H9 (cell line): ENCODE data around the gene PLPP1. TPM values are rescaled to one million over a fixed set of nuclear protein-coding genes. Genes with fewer than 3 reads are reported as not detected.
A peak's percentile ranks its signal among the peaks of the same experiment; 100 is the strongest.

Source experiments
- DNase-seq: peaks from one replicate; pipeline ENCODE4 v3.0.0-alpha.2; 2017
- H2AFZ ChIP-seq: one replicate; pipeline ENCODE4 v1.6.1; 2013; ENCODE audit warnings: mild to moderate bottlenecking, low read length, control low read depth, moderate library complexity
- H2AK5ac ChIP-seq: 2 replicates; pipeline ENCODE4 v1.6.1; 2013; ENCODE audit warnings: low read length, control low read depth, mixed read lengths; ENCODE audit not compliant: insufficient read length
- H2BK120ac ChIP-seq: one replicate; pipeline ENCODE4 v1.6.1; 2013; ENCODE audit warnings: low read depth, mild to moderate bottlenecking, low read length, control low read depth, inconsistent platforms; ENCODE audit not compliant: poor library complexity, severe bottlenecking
- H2BK12ac ChIP-seq: 2 replicates; pipeline ENCODE4 v1.6.1; 2013; ENCODE audit warnings: low read length, control low read depth, mixed read lengths, low read depth; ENCODE audit not compliant: insufficient read length
- H2BK15ac ChIP-seq: 2 replicates; pipeline ENCODE4 v1.6.1; 2013; ENCODE audit warnings: low read depth, low read length, control low read depth
- H2BK20ac ChIP-seq: one replicate; pipeline ENCODE4 v1.6.1; 2013; ENCODE audit warnings: low read depth, mild to moderate bottlenecking, low read length, control low read depth, inconsistent platforms; ENCODE audit not compliant: poor library complexity, severe bottlenecking
- H2BK5ac ChIP-seq: 2 replicates; pipeline ENCODE4 v1.6.1; 2013; ENCODE audit warnings: low read length, control low read depth, mixed read lengths; ENCODE audit not compliant: insufficient read length
- H3K14ac ChIP-seq: 2 replicates; pipeline ENCODE4 v1.6.1; 2013; ENCODE audit warnings: low read length, control low read depth; ENCODE audit not compliant: insufficient read depth
- H3K18ac ChIP-seq: 2 replicates; pipeline ENCODE4 v1.6.1; 2013; ENCODE audit warnings: low read depth, mild to moderate bottlenecking, mixed read lengths, low read length, control low read depth; ENCODE audit not compliant: insufficient read length
- H3K23ac ChIP-seq: 2 replicates; pipeline ENCODE4 v1.6.1; 2013; ENCODE audit warnings: low read length, control low read depth, mixed read lengths, low read depth; ENCODE audit not compliant: insufficient read length
- H3K23me2 ChIP-seq: 2 replicates; pipeline ENCODE4 v1.6.1; 2013; ENCODE audit warnings: low read depth, mild to moderate bottlenecking, mixed read lengths, low read length, control low read depth; ENCODE audit not compliant: insufficient read length, poor library complexity, severe bottlenecking
- H3K27ac ChIP-seq: 2 replicates; pipeline ENCODE4 v1.5.1; 2013; ENCODE audit warnings: low read length, control low read depth, mixed read lengths, low read depth; ENCODE audit not compliant: insufficient read length
- H3K27me3 ChIP-seq: 2 replicates; pipeline ENCODE4 v1.6.1; 2013; ENCODE audit warnings: low read length, control low read depth, inconsistent platforms; ENCODE audit not compliant: insufficient read depth
- H3K4ac ChIP-seq: 2 replicates; pipeline ENCODE4 v1.6.1; 2013; ENCODE audit warnings: low read depth, mild to moderate bottlenecking, control low read depth, inconsistent platforms, low read length, moderate library complexity
- H3K4me1 ChIP-seq: 2 replicates; pipeline ENCODE4 v1.6.1; 2013; ENCODE audit warnings: low read length, control low read depth, inconsistent platforms; ENCODE audit not compliant: insufficient read depth
- H3K4me2 ChIP-seq: 2 replicates; pipeline ENCODE4 v1.6.1; 2013; ENCODE audit warnings: low read length, control low read depth, mixed read lengths; ENCODE audit not compliant: insufficient read length, insufficient read depth
- H3K56ac ChIP-seq: 2 replicates; pipeline ENCODE4 v1.6.1; 2013; ENCODE audit warnings: low read depth, mild to moderate bottlenecking, mixed read lengths, low read length, control low read depth; ENCODE audit not compliant: insufficient read length
- H3K79me1 ChIP-seq: 2 replicates; pipeline ENCODE4 v1.6.1; 2013; ENCODE audit warnings: low read depth, mild to moderate bottlenecking, moderate library complexity, low read length, control low read depth, inconsistent platforms; ENCODE audit not compliant: insufficient read depth, poor library complexity, severe bottlenecking
- H3K79me2 ChIP-seq: 2 replicates; pipeline ENCODE4 v1.6.1; 2013; ENCODE audit warnings: low read length, control low read depth, inconsistent platforms; ENCODE audit not compliant: insufficient read depth
- H3K9ac ChIP-seq: 2 replicates; pipeline ENCODE4 v1.6.1; 2013; ENCODE audit warnings: low read length, control low read depth, mixed read lengths; ENCODE audit not compliant: insufficient read length; ENCODE audit errors: extremely low read depth
- H3K9me3 ChIP-seq: one replicate; pipeline ENCODE4 v1.6.1; 2013; ENCODE audit warnings: low read depth, low read length, inconsistent platforms; ENCODE audit not compliant: control insufficient read depth
- H3T11ph ChIP-seq: one replicate; pipeline ENCODE4 v1.6.1; 2013; ENCODE audit warnings: mild to moderate bottlenecking, low read length, control low read depth, inconsistent platforms
- H4K20me1 ChIP-seq: one replicate; pipeline ENCODE4 v1.6.1; 2013; ENCODE audit not compliant: control insufficient read depth, insufficient read length, insufficient read depth
- H4K5ac ChIP-seq: 2 replicates; pipeline ENCODE4 v1.6.1; 2013; ENCODE audit warnings: low read depth, mild to moderate bottlenecking, mixed read lengths, low read length, control low read depth; ENCODE audit not compliant: insufficient read length
- H4K8ac ChIP-seq: replicated peaks from 2 replicates; pipeline ENCODE4 v1.6.1; 2013; ENCODE audit warnings: low read length, control low read depth, mixed read lengths, low read depth; ENCODE audit not compliant: insufficient read length
- H4K91ac ChIP-seq: 2 replicates; pipeline ENCODE4 v1.6.1; 2013; ENCODE audit warnings: low read depth, mild to moderate bottlenecking, moderate library complexity, mixed read lengths, low read length, control low read depth; ENCODE audit not compliant: insufficient read length
- H3K27ac Mint-ChIP-seq, 3 experiments: 2 replicates in 2 of 3; 3 replicates in 1 of 3; pipeline ENCODE4 v1.8.0; 2020 to 2021; ENCODE audit warnings: mixed read lengths in 3 of 3, mild to moderate bottlenecking in 1 of 3, moderate library complexity in 1 of 3
- H3K27me3 Mint-ChIP-seq: 2 replicates; pipeline ENCODE4 v1.8.0; 2021; ENCODE audit warnings: low read depth, mild to moderate bottlenecking, moderate library complexity, mixed read lengths
- H3K36me3 Mint-ChIP-seq, 3 experiments: 2 replicates in 2 of 3; 3 replicates in 1 of 3; pipeline ENCODE4 v1.8.0; 2020 to 2021; ENCODE audit warnings: low read depth in 3 of 3, mixed read lengths in 3 of 3; ENCODE audit not compliant: insufficient read depth in 1 of 3
- H3K4me1 Mint-ChIP-seq, 2 experiments: 2 replicates each; pipeline ENCODE4 v1.8.0; 2020; ENCODE audit warnings: mixed read lengths in 2 of 2
- H3K4me3 Mint-ChIP-seq, 2 experiments: 2 replicates in 1 of 2; 3 replicates in 1 of 2; pipeline ENCODE4 v1.8.0; 2020 to 2021; ENCODE audit warnings: mild to moderate bottlenecking in 2 of 2, mixed read lengths in 2 of 2, moderate library complexity in 1 of 2
- H3K9me3 Mint-ChIP-seq, 2 experiments: 2 replicates in 1 of 2; 3 replicates in 1 of 2; pipeline ENCODE4 v1.8.0; 2020; ENCODE audit warnings: mild to moderate bottlenecking in 2 of 2, mixed read lengths in 2 of 2, moderate library complexity in 1 of 2
- CTCF ChIP-seq: fragments of 200-600 bp; sonication (generic); conservative IDR thresholded peaks from 3 replicates; pipeline ENCODE4 v1.8.0; 2021; ENCODE audit warnings: antibody characterized with exemption, mild to moderate bottlenecking
- WGBS: extraction: QIAGEN DNeasy Blood & Tissue Kit; methylation state at CpG from one replicate; pipeline ENCODE4 v1.1.7; 2013; ENCODE audit warnings: missing lambda C conversion rate, low lambda C conversion rate, mixed read lengths; ENCODE audit not compliant: insufficient read length; ENCODE audit errors: extremely low coverage; 5-methylcytosine and 5-hydroxymethylcytosine counted together
- total RNA-seq: library from RNA; stranded (reverse); gene quantifications from 2 replicates; pipeline ENCODE4 v1.2.1, GENCODE V29; 2021

PLPP1 gene
- total RNA-seq, 1 experiment from 2014 or later = 85.9 TPM

- no peaks in the 10 kb centered on the region for H3K27me3 Mint-ChIP-seq
- Histone ChIP-seq H2AK5ac (no peak overlapping the region), H3K23me2 (no peaks in the 10 kb centered on the region), H4K8ac (no peak overlapping the region), H3K9ac (no peak overlapping the region), H3K27ac (no peak overlapping the region), H3K79me2 (no peaks in the 10 kb centered on the region), H4K91ac (no peak overlapping the region), H2BK15ac (no peak overlapping the region), H3K4me1 (peaks cover 16% of the 10 kb centered on the region), H2BK12ac (no peak overlapping the region), H3K27me3 (no peaks in the 10 kb centered on the region), H3K14ac (no peak overlapping the region), H2BK120ac (no peak overlapping the region), H3T11ph (no peak overlapping the region), H3K18ac (no peak overlapping the region), H2AFZ (no peak overlapping the region), H4K5ac (no peak overlapping the region), H3K56ac (no peak overlapping the region), H3K4ac (no peak overlapping the region), H3K23ac (no peak overlapping the region), H2BK5ac (no peak overlapping the region), H3K4me2 (no peak overlapping the region), H2BK20ac (no peak overlapping the region), H4K20me1 (no peaks in the 10 kb centered on the region), H3K79me1 (no peaks in the 10 kb centered on the region), H3K9me3 (no peaks in the 10 kb centered on the region)
- H3K9me3 Mint-ChIP-seq = peaks cover 0 to 2% of the 10 kb centered on the region in 2 experiments; a peak in 1 of 5 replicates
- H3K4me3 Mint-ChIP-seq = no peak overlapping the region
- WGBS = no CpG with 5 or more reads among the region's 1 CpG
- no peak for DNase-seq
- H3K4me1 Mint-ChIP-seq = peaks cover 50 to 55% of the 10 kb centered on the region in 2 experiments
- TF ChIP-seq CTCF = no peak
- H3K36me3 Mint-ChIP-seq = peaks cover 17 to 48% (median 38%) of the 10 kb centered on the region in 3 experiments
- H3K27ac Mint-ChIP-seq = peak overlapping the region in 1 of 3 experiments; percentile 11; a peak in 2 of 7 replicates
Observed at GRCh38 chr5:55441954-55442353, 92.8 kb downstream of the PLPP1 start.
